Natural killer cell (primary cell): Measurements from ENCODE around the gene ACO1. TPM values are rescaled to one million over a fixed set of nuclear protein-coding genes. Genes with fewer than 3 reads are reported as not detected.

Experiments used
- ATAC-seq, 3 donors: fragments of 150-1000 bp in 2 of 3; fragments of 200-7000 bp in 1 of 3; cut with Tn5 transposase; 1 replicate in 1 of 3; 2 replicates in 2 of 3; pipeline ENCODE4 v1.10.0; 2021; ENCODE audit warnings: mild to moderate bottlenecking in 2 of 3, moderate library complexity in 2 of 3
- DNase-seq, 2 donors: peaks; one replicate each; pipeline versions ENCODE4 v3.0.0 to v3.0.0-alpha.2; 2013 to 2021; ENCODE audit warnings: mixed read lengths in 1 of 2
- H3K27ac ChIP-seq: one replicate; pipeline ENCODE4 v1.5.1; 2013; ENCODE audit warnings: mild to moderate bottlenecking, low read length
- H3K27me3 ChIP-seq: one replicate; pipeline ENCODE4 v1.6.1; 2013; ENCODE audit warnings: low read length; ENCODE audit not compliant: control insufficient read depth, insufficient read depth
- H3K36me3 ChIP-seq: one replicate; pipeline ENCODE4 v1.6.1; 2013; ENCODE audit warnings: low read length; ENCODE audit not compliant: control insufficient read depth, insufficient read depth
- H3K4me1 ChIP-seq: one replicate; pipeline ENCODE4 v1.6.1; 2013; ENCODE audit warnings: low read length; ENCODE audit not compliant: control insufficient read depth, insufficient read depth
- H3K4me3 ChIP-seq: one replicate; pipeline ENCODE4 v1.5.1; 2013; ENCODE audit warnings: low read length
- H3K9me3 ChIP-seq: one replicate; pipeline ENCODE4 v1.6.1; 2013; ENCODE audit warnings: low read length; ENCODE audit not compliant: control insufficient read depth, insufficient read depth
- H3K27ac Mint-ChIP-seq, 2 donors: one replicate each; pipeline ENCODE4 v1.8.0; 2022; ENCODE audit warnings: mild to moderate bottlenecking in 2 of 2, mixed read lengths in 2 of 2, moderate library complexity in 1 of 2
- H3K27me3 Mint-ChIP-seq, 2 donors: one replicate each; pipeline ENCODE4 v1.8.0; 2022; ENCODE audit warnings: low read depth in 2 of 2, mixed read lengths in 2 of 2
- H3K36me3 Mint-ChIP-seq: one replicate; pipeline ENCODE4 v1.8.0; 2022; ENCODE audit warnings: mixed read lengths
- H3K4me1 Mint-ChIP-seq, 2 donors: one replicate each; pipeline ENCODE4 v1.8.0; 2022; ENCODE audit warnings: mixed read lengths in 2 of 2
- H3K4me3 Mint-ChIP-seq: one replicate; pipeline ENCODE4 v1.8.0; 2022; ENCODE audit warnings: mild to moderate bottlenecking, moderate library complexity, mixed read lengths
- H3K9me3 Mint-ChIP-seq, 2 donors: one replicate each; pipeline ENCODE4 v1.8.0; 2022; ENCODE audit warnings: mixed read lengths in 2 of 2
- CTCF ChIP-seq: fragments of 200-600 bp; IDR thresholded peaks from one replicate; pipeline ENCODE4 v1.8.0; 2022; ENCODE audit warnings: antibody characterized with exemption
- WGBS: methylation state at CpG from one replicate; pipeline ENCODE4 v1.1.7; 2013; ENCODE audit warnings: missing lambda C conversion rate; ENCODE audit not compliant: insufficient coverage; 5-methylcytosine and 5-hydroxymethylcytosine counted together
- intact Hi-C: fragments of 100-400 bp; cut with micrococcal nuclease; formaldehyde crosslinking; loops from one replicate; pipeline ENCODE4 v1.14.2; 2022
- total RNA-seq, 4 donors: library from RNA; stranded (reverse); fragments of 120-200 nt in 1 of 4; gene quantifications; one replicate each; pipeline versions ENCODE4 v1.2.3 to v1.2.4, GENCODE V29; 2013 to 2022

Gene ACO1
- total RNA-seq, 3 donors from 2014 or later (not counting 1 experiment from before 2014, with no cell fraction given) = 5.8 to 7.4 (median 6.9) TPM

DNA sequence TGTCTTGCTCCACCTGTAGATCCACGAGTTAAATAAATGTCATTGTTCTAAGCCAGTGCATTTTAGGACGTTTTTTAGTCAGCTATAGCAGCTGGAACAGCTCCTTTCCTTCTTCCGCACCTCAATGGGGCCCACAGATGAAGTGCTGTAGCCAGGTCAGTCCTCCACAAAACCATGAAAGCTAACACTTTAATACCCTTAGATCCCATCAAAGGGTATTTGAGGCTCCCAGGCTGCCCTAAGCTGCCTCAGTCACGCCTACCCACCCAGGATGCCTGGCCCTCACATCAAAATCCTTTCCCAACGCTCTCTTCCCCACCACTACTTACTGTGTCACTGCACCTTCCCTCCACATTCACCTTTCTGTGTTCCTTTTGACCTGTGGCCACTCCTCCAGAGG lies 44.1 kb upstream of the ACO1 start:
- Histone ChIP-seq H3K36me3 (no peaks in the 10 kb centered on the region), H3K27me3 (no peaks in the 10 kb centered on the region), H3K4me1 (no peaks in the 10 kb centered on the region), H3K9me3 (no peaks in the 10 kb centered on the region), H3K27ac (no peak overlapping the region), H3K4me3 (no peak overlapping the region)
- Mint-ChIP-seq H3K9me3 (no peaks in the 10 kb centered on the region), H3K4me1 (no peaks in the 10 kb centered on the region), H3K27me3 (peaks cover 0 to 26% of the 10 kb centered on the region in 2 donors), H3K4me3 (no peak overlapping the region), H3K27ac (no peak overlapping the region), H3K36me3 (no peaks in the 10 kb centered on the region)
- intact Hi-C loops = no loop called here
- DNase-seq (no peak), ATAC-seq (no peak)
- TF ChIP-seq CTCF = no peak
- 77% methylated on average over 5 of the region's 5 CpGs for WGBS

- no peaks in the 10 kb centered on the region for H3K4me1 ChIP-seq
- intact Hi-C loops = no loop called here
- H3K36me3 ChIP-seq = no peaks in the 10 kb centered on the region
- H3K27me3 ChIP-seq = no peaks in the 10 kb centered on the region
- Mint-ChIP-seq H3K4me1 (no peaks in the 10 kb centered on the region), H3K27me3 (peaks cover 0 to under 1% of the 10 kb centered on the region in 2 donors), H3K4me3 (no peak overlapping the region), H3K9me3 (no peaks in the 10 kb centered on the region), H3K36me3 (no peaks in the 10 kb centered on the region), H3K27ac (no peak overlapping the region)
- TF ChIP-seq CTCF = no peak
- ATAC-seq (peak in 1 of 3 donors; percentile 22), DNase-seq (peak in 1 of 2 donors; percentile 3)
- no peaks in the 10 kb centered on the region for H3K9me3 ChIP-seq
- WGBS = 73% methylated on average over 6 of the region's 6 CpGs
- H3K4me3 ChIP-seq = no peak overlapping the region
- H3K27ac ChIP-seq = no peak overlapping the region
Observed at GRCh38 chr9:32344551-32345182, 39.8 kb upstream of the ACO1 start.

GRCh38 chr9:32345243-32345642 lies 39.2 kb upstream of the ACO1 start:
- no peak for ATAC-seq
- Mint-ChIP-seq H3K4me1 (no peaks in the 10 kb centered on the region), H3K36me3 (no peaks in the 10 kb centered on the region), H3K9me3 (no peaks in the 10 kb centered on the region), H3K4me3 (no peak overlapping the region), H3K27me3 (no peaks in the 10 kb centered on the region), H3K27ac (no peak overlapping the region)
- no peaks in the 10 kb centered on the region for H3K27me3 ChIP-seq
- H3K27ac ChIP-seq = no peak overlapping the region
- no peaks in the 10 kb centered on the region for H3K4me1 ChIP-seq
- no peak for DNase-seq
- H3K9me3 ChIP-seq = no peaks in the 10 kb centered on the region
- no peak for TF ChIP-seq CTCF
- intact Hi-C loops = no loop called here
- no peaks in the 10 kb centered on the region for H3K36me3 ChIP-seq
- no peak overlapping the region for H3K4me3 ChIP-seq
- WGBS = 93% methylated on average over 5 of the region's 5 CpGs

GRCh38 chr9:32347571-32347970 lies 36.9 kb upstream of the ACO1 start:
- no peaks in the 10 kb centered on the region for H3K9me3 Mint-ChIP-seq
- ATAC-seq (no peak), DNase-seq (no peak)
- H3K36me3 ChIP-seq = no peaks in the 10 kb centered on the region
- no peak overlapping the region for H3K27ac Mint-ChIP-seq
- 89% methylated on average over 2 of the region's 2 CpGs for WGBS
- no peaks in the 10 kb centered on the region for H3K4me1 ChIP-seq
- intact Hi-C loops = no loop called here
- no peak overlapping the region for H3K4me3 Mint-ChIP-seq
- no peaks in the 10 kb centered on the region for H3K9me3 ChIP-seq
- H3K27me3 ChIP-seq = no peaks in the 10 kb centered on the region
- H3K4me3 ChIP-seq = no peak overlapping the region
- H3K27me3 Mint-ChIP-seq = no peaks in the 10 kb centered on the region
- no peaks in the 10 kb centered on the region for H3K4me1 Mint-ChIP-seq
- no peak overlapping the region for H3K27ac ChIP-seq
- no peak for TF ChIP-seq CTCF
- H3K36me3 Mint-ChIP-seq = no peaks in the 10 kb centered on the region
